Uterus (tissue), 2 donors: ENCODE measurements around the gene HES7.

Experiments
- CTCF ChIP-seq, 4 experiments: fragments of 200-600 bp in 2 of 4; fragments of 450-650 bp in 2 of 4; sonication (generic) in 2 of 4; IDR thresholded peaks; one replicate each; pipeline ENCODE4 v1.5.1; 2016 to 2019; ENCODE audit warnings: antibody characterized with exemption in 4 of 4, mild to moderate bottlenecking in 2 of 4, moderate library complexity in 1 of 4
- POLR2A ChIP-seq, 2 donors: fragments of 450-650 bp; IDR thresholded peaks; one replicate each; pipeline ENCODE4 v1.6.1; 2016; ENCODE audit warnings: antibody characterized with exemption in 2 of 2, mild to moderate bottlenecking in 1 of 2, moderate library complexity in 1 of 2

- TF ChIP-seq POLR2A (IDR thresholded peaks at IDR 0.05) (no peak), CTCF (IDR thresholded peaks at IDR 0.05) (no peak)
Measured at GRCh38 chr17:8091033-8091687, 32.7 kb downstream of the HES7 start.
